Fibroblast of skin of back (primary cell): ENCODE measurements around the gene HRAS.

Experiments
- DNase-seq: peaks from one replicate; pipeline ENCODE4 v3.0.0-alpha.2; 2013

The HRAS gene

GRCh38 chr11:492427-493226 lies 42.7 kb downstream of the HRAS start:
- DNase-seq = no peak

GRCh38 chr11:491358-491757 lies 44.0 kb downstream of the HRAS start:
- no peak for DNase-seq

DNA sequence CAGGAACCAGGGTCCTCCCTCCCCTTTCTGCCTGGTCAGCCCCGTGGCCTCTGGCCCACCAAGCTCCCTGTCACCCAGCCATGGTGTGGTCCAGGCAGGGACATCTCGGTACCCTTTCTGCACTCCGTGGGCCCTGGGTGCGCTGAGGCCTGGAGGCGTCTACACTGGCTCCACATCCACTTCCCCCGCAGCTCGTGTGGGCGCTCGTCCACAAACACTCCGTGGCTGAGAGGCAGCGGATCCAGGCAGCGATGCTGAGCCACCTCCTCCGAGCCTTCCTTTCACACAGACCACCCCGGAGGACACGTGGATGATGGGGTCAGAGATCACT lies 44.5 kb downstream of the HRAS start:
- no peak for DNase-seq

- no peak for DNase-seq
These were observed 45.0 kb downstream of the HRAS start for GRCh38 chr11:490186-490929.

- no peak for DNase-seq
These were observed 45.7 kb downstream of the HRAS start for GRCh38 chr11:489610-490185.

- no peak for DNase-seq
These were observed 46.4 kb downstream of the HRAS start for GRCh38 chr11:488992-489391.

- no peak for DNase-seq
These were observed 46.8 kb downstream of the HRAS start for GRCh38 chr11:488579-488978.

- no peak for DNase-seq
These were observed 47.3 kb downstream of the HRAS start for GRCh38 chr11:488062-488461.

- DNase-seq = no peak
These were observed 47.8 kb downstream of the HRAS start for GRCh38 chr11:487571-488021.

- no peak for DNase-seq
These were observed 49.2 kb downstream of the HRAS start for GRCh38 chr11:486189-486588.

DNA sequence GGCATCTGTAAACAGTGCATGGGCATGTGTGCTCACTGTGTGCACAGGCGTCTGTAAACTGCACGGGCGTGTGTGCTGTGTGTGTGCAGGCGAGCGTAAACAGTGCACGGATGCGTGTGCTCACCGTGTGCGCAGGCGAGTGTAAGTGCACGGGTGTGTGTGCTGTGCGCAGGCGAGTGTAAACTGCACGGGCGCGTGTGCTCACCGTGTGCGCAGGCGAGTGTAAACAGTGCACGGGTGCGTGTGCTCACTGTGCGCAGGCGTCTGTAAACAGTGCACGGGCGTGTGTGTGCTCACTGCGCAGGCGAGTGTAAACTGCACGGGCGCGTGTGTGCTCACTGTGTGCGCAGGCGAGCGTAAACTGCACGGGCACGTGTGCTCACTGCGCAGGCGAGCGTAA lies 50.8 kb downstream of the HRAS start:
- DNase-seq = no peak
